ENCODE measurements around the gene CA4.
"Not testable (repeated sequence)": the region's sequence is repeated elsewhere in the genome, so short reads cannot be mapped to it uniquely, and the experiment has no call there.

- peak; percentile 17; the same call in 1 of the 2 replicates for TF ChIP-seq CSRNP3 (CRISPR knock-in tag; IDR thresholded peaks at IDR 0.05)
- TF ChIP-seq PPARA (CRISPR knock-in tag; IDR thresholded peaks at IDR 0.05; ENCODE audit: borderline replicate concordance); ARNTL (CRISPR knock-in tag; IDR thresholded peaks at IDR 0.05; ENCODE audit: borderline replicate concordance, low read depth); ZNF70 (CRISPR knock-in tag; IDR thresholded peaks at IDR 0.05); CSDC2 (CRISPR knock-in tag; IDR thresholded peaks at IDR 0.05); RARB (CRISPR knock-in tag; IDR thresholded peaks at IDR 0.05); ISL1 (CRISPR knock-in tag; IDR thresholded peaks at IDR 0.05); CREB5 (CRISPR knock-in tag; IDR thresholded peaks at IDR 0.05; ENCODE audit: low read depth): not testable (repeated sequence)
- peak; percentile 87; the same call in 1 of the 2 replicates for TF ChIP-seq TSHZ2 (CRISPR knock-in tag; IDR thresholded peaks at IDR 0.05)
These were observed 43.3 kb downstream of the CA4 start for GRCh38 chr17:60193032-60193431.
